ENCODE data around the gene ABCF3.
"Not testable (repeated sequence)": the region's sequence is repeated elsewhere in the genome, so short reads cannot be mapped to it uniquely, and the experiment has no call there.

DNA sequence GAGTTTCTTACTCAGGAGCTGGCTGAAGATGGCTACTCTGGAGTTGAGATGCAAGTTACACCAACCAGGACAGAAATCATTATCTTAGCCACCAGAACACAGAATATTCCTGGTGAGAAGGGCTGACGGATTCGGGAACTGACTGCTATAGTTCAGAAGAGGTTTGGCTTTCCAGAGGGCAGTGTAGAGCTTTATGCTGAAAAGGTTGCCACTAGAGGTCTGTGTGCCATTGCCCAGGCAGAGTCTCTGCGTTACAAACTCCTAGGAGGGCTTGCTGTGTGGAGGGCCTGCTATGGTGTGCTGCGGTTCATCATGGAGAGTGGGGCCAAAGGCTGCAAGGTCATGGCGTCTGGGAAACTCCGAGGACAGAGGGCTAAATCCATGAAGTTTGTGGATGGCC lies 36.2 kb upstream of the ABCF3 start:
- TF ChIP-seq, protein P1, sequence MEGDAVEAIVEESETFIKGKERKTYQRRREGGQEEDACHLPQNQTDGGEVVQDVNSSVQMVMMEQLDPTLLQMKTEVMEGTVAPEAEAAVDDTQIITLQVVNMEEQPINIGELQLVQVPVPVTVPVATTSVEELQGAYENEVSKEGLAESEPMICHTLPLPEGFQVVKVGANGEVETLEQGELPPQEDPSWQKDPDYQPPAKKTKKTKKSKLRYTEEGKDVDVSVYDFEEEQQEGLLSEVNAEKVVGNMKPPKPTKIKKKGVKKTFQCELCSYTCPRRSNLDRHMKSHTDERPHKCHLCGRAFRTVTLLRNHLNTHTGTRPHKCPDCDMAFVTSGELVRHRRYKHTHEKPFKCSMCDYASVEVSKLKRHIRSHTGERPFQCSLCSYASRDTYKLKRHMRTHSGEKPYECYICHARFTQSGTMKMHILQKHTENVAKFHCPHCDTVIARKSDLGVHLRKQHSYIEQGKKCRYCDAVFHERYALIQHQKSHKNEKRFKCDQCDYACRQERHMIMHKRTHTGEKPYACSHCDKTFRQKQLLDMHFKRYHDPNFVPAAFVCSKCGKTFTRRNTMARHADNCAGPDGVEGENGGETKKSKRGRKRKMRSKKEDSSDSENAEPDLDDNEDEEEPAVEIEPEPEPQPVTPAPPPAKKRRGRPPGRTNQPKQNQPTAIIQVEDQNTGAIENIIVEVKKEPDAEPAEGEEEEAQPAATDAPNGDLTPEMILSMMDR (IDR thresholded peaks at IDR 0.05), result not testable (repeated sequence)
- TF ChIP-seq POLR2A (IDR thresholded peaks at IDR 0.05), result not testable (repeated sequence)
